Esophagus muscularis mucosa (tissue), 4 donors: ENCODE results near the gene BEND6. TPM values are rescaled to one million over a fixed set of nuclear protein-coding genes. Genes with fewer than 3 reads are reported as not detected.

Experiments
- DNase-seq: peaks from one replicate; pipeline ENCODE4 v3.0.0-alpha.2; 2017; ENCODE audit errors: extremely low spot score
- H3K27ac ChIP-seq, 4 donors: fragments of 200-600 bp; sonication (generic); replicated peaks in 1 of 4; 1 replicate in 3 of 4; 2 replicates in 1 of 4; pipeline ENCODE4 v1.5.1; 2016 to 2019; ENCODE audit warnings: mild to moderate bottlenecking in 1 of 4
- H3K27me3 ChIP-seq, 4 donors: fragments of 200-600 bp; sonication (generic); one replicate each; pipeline versions ENCODE4 v1.5.1 to v1.6.0; 2016 to 2019
- H3K36me3 ChIP-seq, 4 donors: fragments of 200-600 bp; sonication (generic); one replicate each; pipeline ENCODE4 v1.5.1; 2016 to 2019
- H3K4me1 ChIP-seq, 4 donors: fragments of 200-600 bp; sonication (generic); one replicate each; pipeline ENCODE4 v1.5.1; 2016 to 2019
- H3K4me3 ChIP-seq, 4 donors: fragments of 200-600 bp; sonication (generic); 1 replicate in 2 of 4; 2 replicates in 2 of 4; pipeline ENCODE4 v1.5.1; 2016 to 2019; ENCODE audit warnings: mild to moderate bottlenecking in 4 of 4, moderate library complexity in 1 of 4
- H3K9me3 ChIP-seq, 4 donors: fragments of 200-600 bp; sonication (generic); 1 replicate in 3 of 4; 2 replicates in 1 of 4; pipeline ENCODE4 v1.5.1; 2016 to 2019
- EP300 ChIP-seq: sonication (generic); formaldehyde crosslinking; IDR thresholded peaks from one replicate; pipeline ENCODE4 v1.6.1; 2017; ENCODE audit warnings: antibody characterized with exemption
- POLR2A ChIP-seq: fragments of 450-650 bp; IDR thresholded peaks from one replicate; pipeline ENCODE4 v1.6.1; 2017; ENCODE audit warnings: antibody characterized with exemption, moderate library complexity, mild to moderate bottlenecking, low read depth
- POLR2AphosphoS5 ChIP-seq, 2 donors: sonication (generic); formaldehyde crosslinking; IDR thresholded peaks; one replicate each; pipeline ENCODE4 v1.6.1; 2017; ENCODE audit warnings: antibody characterized with exemption in 2 of 2
- WGBS: methylation state at CpG from one replicate; pipeline ENCODE4 v1.1.5; 2018; 5-methylcytosine and 5-hydroxymethylcytosine counted together
- intact Hi-C: fragments of 100-400 bp; cut with DNase I; formaldehyde crosslinking; loops from one replicate; pipeline ENCODE4 v1.15.1; 2023
- total RNA-seq, 4 donors: library from RNA; depleted of rRNA; stranded (reverse); fragments of >200 nt; gene quantifications; one replicate each; pipeline versions ENCODE4 v1.1.0 to v1.2.1, GENCODE V29; 2016
- TF ChIP-seq, protein P1 (sequence below), 3 experiments: fragments of 200-600 bp in 2 of 3; fragments of 450-650 bp in 1 of 3; sonication (generic) in 2 of 3; IDR thresholded peaks; one replicate each; pipeline ENCODE4 v1.5.1; 2017 to 2019; ENCODE audit warnings: antibody characterized with exemption in 3 of 3, mild to moderate bottlenecking in 2 of 3, moderate library complexity in 1 of 3

BEND6 gene, protein sequence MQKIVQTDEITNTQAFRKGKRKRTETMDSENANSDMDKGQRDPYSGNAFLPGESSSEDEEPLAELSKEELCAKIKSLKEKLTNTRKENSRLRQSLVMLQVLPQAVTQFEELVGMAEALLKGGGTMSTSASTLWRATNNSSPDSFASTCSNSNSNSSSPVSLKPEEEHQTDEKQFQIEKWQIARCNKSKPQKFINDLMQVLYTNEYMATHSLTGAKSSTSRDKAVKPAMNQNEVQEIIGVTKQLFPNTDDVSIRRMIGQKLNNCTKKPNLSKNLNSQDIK
- 1 to 10 TPM in 3 of 4 donors, under 1 TPM in 1; 0.45 to 1.7 (median 1.5) TPM for total RNA-seq

DNA sequence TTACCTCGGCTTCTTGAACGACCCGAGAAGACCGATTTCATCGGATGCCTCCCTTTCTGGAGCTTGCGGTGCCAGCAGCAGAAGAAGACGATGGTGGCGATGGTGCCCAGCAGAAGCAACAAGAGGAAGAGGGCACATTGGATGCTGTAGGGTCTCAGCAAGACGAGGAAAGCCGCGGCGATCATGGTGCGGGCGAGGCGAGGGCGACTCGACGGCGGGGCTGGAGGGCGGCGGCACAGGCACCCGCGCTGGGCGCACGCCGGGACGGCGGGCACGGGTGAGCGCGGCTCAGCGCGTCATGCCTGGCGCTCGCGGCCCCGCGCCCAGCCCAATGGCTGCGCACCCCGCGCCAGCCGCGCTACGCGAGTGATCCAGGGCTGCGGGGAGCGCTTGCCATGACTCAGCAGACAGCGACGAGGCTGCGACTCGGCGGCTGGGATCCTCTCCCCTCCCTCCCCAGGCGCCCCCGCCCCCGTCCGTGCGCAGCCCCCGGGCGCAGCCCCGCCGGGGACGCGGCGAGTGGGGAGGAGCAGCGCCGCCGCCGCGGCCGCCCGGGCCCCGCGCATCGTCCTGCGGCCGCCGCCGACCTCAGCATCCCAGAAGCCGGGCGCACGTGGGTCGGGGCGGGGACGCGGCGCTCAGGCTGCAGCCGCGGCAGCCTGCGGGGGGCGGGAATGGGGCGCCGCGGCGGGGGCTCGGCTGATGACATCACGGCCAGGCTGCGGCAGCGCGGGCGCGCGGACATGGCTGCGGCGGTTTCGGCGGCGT, at the start of gene BEND6:
Gene BEND6 (plus strand): TSS at position 705 of the 768 bp plus-strand sequence. CDS start 26,704 bp downstream, outside the sequence.
- Histone ChIP-seq H3K4me1 (peaks cover 13 to 27% (median 21%) of the 10 kb centered on the region in 4 donors), H3K9me3 (no peaks in the 10 kb centered on the region), H3K27ac (peak within 1 kb of the TSS; percentile 51 to 76 (median 60)), H3K4me3 (peak within 1 kb of the TSS; percentile 65 to 86 (median 69)), H3K36me3 (no peaks in the 10 kb centered on the region), H3K27me3 (no peaks in the 10 kb centered on the region)
- WGBS: 0% methylated on average over 2 of the region's 107 CpGs
- intact Hi-C loops: loop anchor here (5.0 kb wide), 4 partner anchors 52 to 363 kb away; partner anchors contain the start of gene PRIM2
- DNase-seq: no peak
- TF ChIP-seq POLR2AphosphoS5 (IDR thresholded peaks at IDR 0.05) (peak in 1 of 2 donors; percentile 26), EP300 (no peak)

DNA sequence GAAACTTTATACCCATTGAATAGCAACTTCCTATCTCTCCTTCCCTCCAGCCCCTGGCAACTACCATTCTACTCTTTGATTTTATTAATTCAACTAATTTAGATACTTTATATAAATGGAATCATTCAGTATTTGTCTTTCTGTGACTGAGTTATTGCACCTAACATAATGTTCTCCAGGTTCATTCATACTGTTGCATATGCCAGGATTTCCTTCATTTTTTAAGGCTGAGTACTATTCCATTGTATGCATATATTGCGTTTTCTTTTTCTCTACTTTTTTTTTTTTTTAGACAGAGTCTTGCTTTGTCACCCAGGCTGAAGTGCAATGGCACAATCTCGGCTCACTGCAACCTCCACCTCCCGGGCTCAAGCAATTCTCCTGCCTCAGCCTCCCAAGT, 49.5 kb upstream of the BEND6 start:
- DNase-seq: no peak

DNA sequence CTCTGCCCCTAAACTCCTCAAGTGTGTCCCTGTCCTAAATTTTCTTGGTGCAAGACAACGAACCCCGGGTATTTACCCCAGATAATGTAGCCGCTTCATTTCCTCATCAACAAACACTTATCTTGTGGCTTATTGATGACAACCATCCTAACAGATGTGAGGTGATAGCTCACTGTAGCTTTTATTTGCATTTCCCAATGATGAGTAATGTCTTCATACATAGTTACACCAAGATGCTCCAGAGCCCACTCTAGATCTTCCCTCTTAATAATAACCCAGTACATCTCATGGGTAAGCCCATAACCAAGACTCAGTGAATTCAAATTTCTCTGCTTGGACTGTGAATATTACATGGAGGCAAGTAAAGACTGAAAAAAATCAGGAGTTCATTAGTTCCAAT, 48.2 kb upstream of the BEND6 start:
- WGBS: 80% methylated on average over 3 of the region's 3 CpGs
- H3K4me3 ChIP-seq: no peak overlapping the region
- no peak for DNase-seq
- H3K4me1 ChIP-seq: peaks cover 0 to 12% (median 8%) of the 10 kb centered on the region in 4 donors
- no peaks in the 10 kb centered on the region for H3K27me3 ChIP-seq
- no peak overlapping the region for H3K27ac ChIP-seq
- no peaks in the 10 kb centered on the region for H3K9me3 ChIP-seq
- intact Hi-C loops: no loop called here
- TF ChIP-seq POLR2AphosphoS5 (IDR thresholded peaks at IDR 0.05): no peak
- TF ChIP-seq, protein P1, sequence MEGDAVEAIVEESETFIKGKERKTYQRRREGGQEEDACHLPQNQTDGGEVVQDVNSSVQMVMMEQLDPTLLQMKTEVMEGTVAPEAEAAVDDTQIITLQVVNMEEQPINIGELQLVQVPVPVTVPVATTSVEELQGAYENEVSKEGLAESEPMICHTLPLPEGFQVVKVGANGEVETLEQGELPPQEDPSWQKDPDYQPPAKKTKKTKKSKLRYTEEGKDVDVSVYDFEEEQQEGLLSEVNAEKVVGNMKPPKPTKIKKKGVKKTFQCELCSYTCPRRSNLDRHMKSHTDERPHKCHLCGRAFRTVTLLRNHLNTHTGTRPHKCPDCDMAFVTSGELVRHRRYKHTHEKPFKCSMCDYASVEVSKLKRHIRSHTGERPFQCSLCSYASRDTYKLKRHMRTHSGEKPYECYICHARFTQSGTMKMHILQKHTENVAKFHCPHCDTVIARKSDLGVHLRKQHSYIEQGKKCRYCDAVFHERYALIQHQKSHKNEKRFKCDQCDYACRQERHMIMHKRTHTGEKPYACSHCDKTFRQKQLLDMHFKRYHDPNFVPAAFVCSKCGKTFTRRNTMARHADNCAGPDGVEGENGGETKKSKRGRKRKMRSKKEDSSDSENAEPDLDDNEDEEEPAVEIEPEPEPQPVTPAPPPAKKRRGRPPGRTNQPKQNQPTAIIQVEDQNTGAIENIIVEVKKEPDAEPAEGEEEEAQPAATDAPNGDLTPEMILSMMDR (IDR thresholded peaks at IDR 0.05): no peak
- no peak for TF ChIP-seq POLR2A
- TF ChIP-seq EP300: no peak
- no peaks in the 10 kb centered on the region for H3K36me3 ChIP-seq

More for the DNA sequence above, 49.5 kb upstream of the BEND6 start:
- Histone ChIP-seq H3K36me3 (no peaks in the 10 kb centered on the region), H3K4me3 (no peak overlapping the region), H3K4me1 (peaks cover 0 to 12% (median 8%) of the 10 kb centered on the region in 4 donors), H3K27me3 (no peaks in the 10 kb centered on the region), H3K9me3 (no peaks in the 10 kb centered on the region), H3K27ac (no peak overlapping the region)
- intact Hi-C loops: no loop called here
- TF ChIP-seq EP300 (no peak), POLR2AphosphoS5 (IDR thresholded peaks at IDR 0.05) (no peak), POLR2A (no peak)
- TF ChIP-seq, protein P1 (IDR thresholded peaks at IDR 0.05): no peak
- 100% methylated on average over 3 of the region's 3 CpGs for WGBS

DNA sequence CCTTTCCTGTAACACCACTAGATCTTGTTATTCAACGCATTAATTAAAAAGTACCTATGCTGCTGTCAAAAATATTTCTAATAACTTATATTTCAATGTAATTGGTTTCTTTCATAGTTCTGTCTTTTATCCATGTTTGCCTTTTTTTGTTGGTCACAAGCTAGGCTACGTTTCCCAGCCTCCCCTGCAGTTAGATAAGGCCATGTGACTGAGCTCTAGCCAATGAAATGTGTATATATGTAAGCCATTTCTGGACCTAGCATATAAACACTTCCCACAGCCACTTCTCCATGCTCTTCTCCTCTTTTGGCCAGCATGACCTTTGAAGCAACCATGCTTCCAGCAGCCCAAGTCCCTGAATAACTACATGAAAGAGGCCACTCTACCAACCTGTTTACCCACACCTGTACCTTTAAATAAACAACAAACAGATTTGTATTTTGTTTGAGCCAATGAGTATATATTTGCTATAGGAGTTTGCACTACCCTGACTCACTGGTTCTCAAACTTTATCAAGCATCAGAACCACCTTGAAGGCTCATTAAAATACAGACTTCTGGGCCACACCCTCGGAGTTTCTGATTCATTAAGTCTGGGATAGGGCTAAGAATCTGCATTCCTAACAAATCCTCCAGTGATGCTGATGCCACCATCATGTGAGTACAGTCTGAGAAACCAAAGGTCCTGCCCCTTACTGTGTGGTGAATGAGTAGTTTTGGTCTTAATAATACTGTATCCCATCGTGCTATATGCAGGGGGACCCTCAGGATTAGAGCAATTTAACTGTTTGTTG, 45.6 kb upstream of the BEND6 start:
- Histone ChIP-seq H3K36me3 (no peaks in the 10 kb centered on the region), H3K27me3 (no peaks in the 10 kb centered on the region), H3K4me3 (no peak overlapping the region), H3K27ac (no peak overlapping the region), H3K9me3 (no peaks in the 10 kb centered on the region), H3K4me1 (peaks cover 0 to 4% (median 0%) of the 10 kb centered on the region in 4 donors)
- no peak for DNase-seq
- intact Hi-C loops: no loop called here
- TF ChIP-seq POLR2AphosphoS5 (IDR thresholded peaks at IDR 0.05): no peak
- no peak for TF ChIP-seq EP300
- TF ChIP-seq POLR2A: no peak
- TF ChIP-seq, protein P1 (IDR thresholded peaks at IDR 0.05): no peak
- 74% methylated on average over 4 of the region's 4 CpGs for WGBS
